GM12891 (cell line): ENCODE measurements around the gene EXOC4.

ENCODE experiments used
- POLR2A ChIP-seq: IDR thresholded peaks from 2 replicates; pipeline ENCODE4 v1.6.1; 2011; ENCODE audit warnings: low read depth, low read length, control low read depth
- POLR2AphosphoS5 ChIP-seq: IDR thresholded peaks from 2 replicates; pipeline ENCODE4 v1.6.1; 2011; ENCODE audit warnings: low read depth, low read length, control low read depth
- SPI1 ChIP-seq: IDR thresholded peaks from 2 replicates; pipeline ENCODE4 v1.6.1; 2011; ENCODE audit warnings: low read depth, low read length, control low read depth
- TAF1 ChIP-seq: IDR thresholded peaks from 2 replicates; pipeline ENCODE4 v1.6.1; 2011; ENCODE audit warnings: low read depth, low read length, control low read depth

GRCh38 chr7:134018306-134018705, 765.4 kb downstream of the EXOC4 start:
- no peak for TF ChIP-seq POLR2AphosphoS5
- no peak for TF ChIP-seq POLR2A
- no peak for TF ChIP-seq TAF1
- TF ChIP-seq SPI1 = no peak
